Measurements from ENCODE around the gene AP2A2. TPM values are rescaled to one million over a fixed set of nuclear protein-coding genes. Genes with fewer than 3 reads are reported as not detected.

AP2A2 gene
- total RNA-seq, 2 experiments from 2014 or later, result 45.9 to 46.6 TPM

- H3K4me1 ChIP-seq (ENCODE audit: insufficient read depth, low read length), result no peaks in the 10 kb centered on the region
- intact Hi-C loops (cut with DNase I, micrococcal nuclease), result no loop called here
- H3K36me3 Mint-ChIP-seq (ENCODE audit: low read depth), result no peaks in the 10 kb centered on the region
- H3K36me3 ChIP-seq (ENCODE audit: insufficient read depth, low read length), result no peaks in the 10 kb centered on the region
- H3K4me3 ChIP-seq (ENCODE audit: low read length), result no peak overlapping the region
- H3K9me3 Mint-ChIP-seq, result no peaks in the 10 kb centered on the region
- no peak overlapping the region for H3K27ac ChIP-seq (ENCODE audit: low read depth in 1 of 2, low read length in 2 of 2)
- peaks cover 0 to 7% of the 10 kb centered on the region in 2 experiments for H3K9me3 ChIP-seq (ENCODE audit: control insufficient read depth in 1 of 2, insufficient read depth in 1 of 2, low read length in 2 of 2)
- no peaks in the 10 kb centered on the region for H3K4me1 Mint-ChIP-seq (ENCODE audit: low read depth)
- H3K4me3 Mint-ChIP-seq, result no peak overlapping the region
- no peak for ATAC-seq (ENCODE audit: poor library complexity)
- TF ChIP-seq CTCF (IDR thresholded peaks at IDR 0.05), result no peak
- no peak overlapping the region for H3K27ac Mint-ChIP-seq
- DNase-seq, result no peak
- ChIA-PET POLR2A (no interaction called here), CTCF (no interaction called here)
- no peaks in the 10 kb centered on the region for H3K27me3 ChIP-seq (ENCODE audit: control insufficient read depth in 1 of 2, insufficient read depth in 2 of 2, low read length in 2 of 2)
- H3K27me3 Mint-ChIP-seq, result no peaks in the 10 kb centered on the region
Measured at GRCh38 chr11:1028616-1029015, 102.9 kb downstream of the AP2A2 start.

- intact Hi-C loops (cut with DNase I, micrococcal nuclease), result no loop called here
- Histone ChIP-seq H3K27ac (ENCODE audit: low read depth in 1 of 2, low read length in 2 of 2) (no peak overlapping the region), H3K36me3 (ENCODE audit: insufficient read depth, low read length) (no peaks in the 10 kb centered on the region), H3K9me3 (ENCODE audit: control insufficient read depth in 1 of 2, insufficient read depth in 1 of 2, low read length in 2 of 2) (peaks cover 0 to 5% of the 10 kb centered on the region in 2 experiments), H3K4me3 (ENCODE audit: low read length) (no peak overlapping the region), H3K4me1 (ENCODE audit: insufficient read depth, low read length) (no peaks in the 10 kb centered on the region), H3K27me3 (ENCODE audit: control insufficient read depth in 1 of 2, insufficient read depth in 2 of 2, low read length in 2 of 2) (no peaks in the 10 kb centered on the region)
- no peak overlapping the region for H3K27ac Mint-ChIP-seq
- no peaks in the 10 kb centered on the region for H3K4me1 Mint-ChIP-seq (ENCODE audit: low read depth)
- no peak for ATAC-seq (ENCODE audit: poor library complexity)
- H3K36me3 Mint-ChIP-seq (ENCODE audit: low read depth), result no peaks in the 10 kb centered on the region
- no peak for DNase-seq
- H3K9me3 Mint-ChIP-seq, result no peaks in the 10 kb centered on the region
- TF ChIP-seq CTCF (IDR thresholded peaks at IDR 0.05), result no peak
- H3K27me3 Mint-ChIP-seq, result no peaks in the 10 kb centered on the region
- H3K4me3 Mint-ChIP-seq, result no peak overlapping the region
- ChIA-PET POLR2A (no interaction called here), CTCF (no interaction called here)
Measured at GRCh38 chr11:1029051-1029450, 103.4 kb downstream of the AP2A2 start.

- TF ChIP-seq CTCF (IDR thresholded peaks at IDR 0.05), result no peak
- CTCF ChIA-PET, result no interaction called here
- no peak for DNase-seq
- Mint-ChIP-seq H3K36me3 (ENCODE audit: low read depth) (no peaks in the 10 kb centered on the region), H3K9me3 (no peaks in the 10 kb centered on the region), H3K27me3 (no peaks in the 10 kb centered on the region), H3K4me3 (no peak overlapping the region), H3K4me1 (ENCODE audit: low read depth) (no peaks in the 10 kb centered on the region), H3K27ac (no peak overlapping the region)
- H3K9me3 ChIP-seq (ENCODE audit: control insufficient read depth in 1 of 2, insufficient read depth in 1 of 2, low read length in 2 of 2), result no peaks in the 10 kb centered on the region
- POLR2A ChIA-PET, result no interaction called here
- no peaks in the 10 kb centered on the region for H3K36me3 ChIP-seq (ENCODE audit: insufficient read depth, low read length)
- intact Hi-C loops (cut with DNase I, micrococcal nuclease), result no loop called here
- no peaks in the 10 kb centered on the region for H3K27me3 ChIP-seq (ENCODE audit: control insufficient read depth in 1 of 2, insufficient read depth in 2 of 2, low read length in 2 of 2)
- H3K4me1 ChIP-seq (ENCODE audit: insufficient read depth, low read length), result no peaks in the 10 kb centered on the region
- no peak for ATAC-seq (ENCODE audit: poor library complexity)
- H3K4me3 ChIP-seq (ENCODE audit: low read length), result no peak overlapping the region
- no peak overlapping the region for H3K27ac ChIP-seq (ENCODE audit: low read depth in 1 of 2, low read length in 2 of 2)
Measured at GRCh38 chr11:1029654-1030053, 104.0 kb downstream of the AP2A2 start.

Measured in CD4-positive, alpha-beta T cell (primary cell).